HCT116 (cell line): Measurements from ENCODE around the gene DYNC1I1. TPM values are rescaled to one million over a fixed set of nuclear protein-coding genes. Genes with fewer than 3 reads are reported as not detected.

Experiments
- ATAC-seq: fragments of 200-7000 bp; cut with Tn5 transposase; 2 replicates; pipeline ENCODE4 v1.9.1; 2020; ENCODE audit warnings: mild to moderate bottlenecking, moderate library complexity
- BruUV-seq: library from RNA; stranded (reverse); fragments of 400-500 nt; replicated peaks from 2 replicates; lab custom pipeline; 2021; lab: Mats Ljungman, UMichigan
- CTCF ChIA-PET: fragments of 300-600 bp; sonication (Branson Sonifier 250); formaldehyde crosslinking; loops from one replicate; lab custom pipeline; 2021; ENCODE audit warnings: antibody characterized with exemption; lab: Charles Lee
- POLR2A ChIA-PET: fragments of 300-600, 350-600 bp; sonication (Branson Sonifier 250); formaldehyde crosslinking; loops from one replicate; lab custom pipeline; 2021; ENCODE audit warnings: antibody characterized with exemption; lab: Charles Lee
- RAD21 ChIA-PET, 2 experiments: fragments of 300-600 bp; sonication (Branson Sonifier 250); formaldehyde crosslinking; loops; one replicate each; lab custom pipeline; 2023; ENCODE audit warnings: low total read pairs in 2 of 2; ENCODE audit not compliant: uncharacterized antibody in 2 of 2, unreplicated experiment in 2 of 2, low non-redundant PET in 1 of 2; lab: Charles Lee
- DNase-seq: peaks from one replicate; pipeline ENCODE4 v3.0.0-alpha.2; 2010; ENCODE audit warnings: low read depth, low spot score
- H2AFZ ChIP-seq: fragments of 200-600 bp; shearing (Covaris generic), sonication (generic); 2 replicates; pipeline ENCODE4 v1.6.1; 2017; ENCODE audit warnings: low read depth, mixed run types, mixed read lengths, antibody characterized with exemption, low read length; ENCODE audit not compliant: poor library complexity, severe bottlenecking
- H3K27ac ChIP-seq: 2 replicates; pipeline ENCODE4 v1.5.1; 2012; ENCODE audit warnings: low read depth, low read length
- H3K27me3 ChIP-seq: fragments of 200-600 bp; sonication (generic); 2 replicates; pipeline ENCODE4 v1.6.1; 2016; ENCODE audit warnings: mixed run types, low read length, mixed read lengths; ENCODE audit not compliant: insufficient read depth
- H3K36me3 ChIP-seq, 2 experiments: fragments of 200-500 bp in 1 of 2; fragments of 200-600 bp in 1 of 2; sonication (Bioruptor generic) in 1 of 2; sonication (generic) in 1 of 2; 2 replicates each; pipeline versions ENCODE4 v1.5.1 to v1.6.1; 2014 to 2016; ENCODE audit warnings: low read length in 2 of 2, inconsistent platforms in 1 of 2, mixed read lengths in 1 of 2, mixed run types in 1 of 2; ENCODE audit not compliant: insufficient read depth in 2 of 2, control insufficient read depth in 1 of 2
- H3K4me1 ChIP-seq, 2 experiments: fragments of 200-600 bp in 1 of 2; sonication (generic) in 1 of 2; 2 replicates each; pipeline versions ENCODE4 v1.5.1 to v1.6.1; 2012 to 2017; ENCODE audit warnings: low read length in 2 of 2, inconsistent platforms in 1 of 2, mild to moderate bottlenecking in 1 of 2, mixed read lengths in 1 of 2, mixed run types in 1 of 2, moderate library complexity in 1 of 2; ENCODE audit not compliant: insufficient read depth in 2 of 2, control insufficient read depth in 1 of 2
- H3K4me2 ChIP-seq: fragments of 200-600 bp; sonication (generic); 2 replicates; pipeline ENCODE4 v1.6.1; 2017; ENCODE audit warnings: mixed run types, low read length, mixed read lengths
- H3K4me3 ChIP-seq, 2 experiments: fragments of 200-600 bp in 1 of 2; sonication (generic) in 1 of 2; replicated peaks in 1 of 2; 2 replicates each; pipeline ENCODE4 v1.5.1; 2011 to 2016; ENCODE audit warnings: low read length in 2 of 2, control low read depth in 1 of 2, low read depth in 1 of 2, mild to moderate bottlenecking in 1 of 2, mixed read lengths in 1 of 2, mixed run types in 1 of 2
- H3K79me2 ChIP-seq: fragments of 200-600 bp; sonication (generic); 2 replicates; pipeline ENCODE4 v1.6.1; 2017; ENCODE audit warnings: mild to moderate bottlenecking, mixed run types, low read length, moderate library complexity, mixed read lengths; ENCODE audit not compliant: insufficient read depth
- H3K9ac ChIP-seq: fragments of 200-600 bp; sonication (generic); 2 replicates; pipeline ENCODE4 v1.6.1; 2016; ENCODE audit warnings: low read length, mixed read lengths
- H3K9me2 ChIP-seq: fragments of 200-600 bp; sonication (generic), shearing (Covaris generic); 2 replicates; pipeline ENCODE4 v1.6.1; 2017; ENCODE audit warnings: mixed run types, mild to moderate bottlenecking, moderate library complexity; ENCODE audit not compliant: insufficient read depth
- H3K9me3 ChIP-seq, 2 experiments: fragments of 200-500 bp in 1 of 2; fragments of 200-600 bp in 1 of 2; sonication (Bioruptor generic) in 1 of 2; sonication (generic) in 1 of 2; 2 replicates each; pipeline ENCODE4 v1.6.1; 2014 to 2017; ENCODE audit warnings: low read length in 2 of 2, mixed read lengths in 2 of 2, inconsistent platforms in 1 of 2, low read depth in 1 of 2, mild to moderate bottlenecking in 1 of 2, mixed run types in 1 of 2, moderate library complexity in 1 of 2; ENCODE audit not compliant: control insufficient read depth in 1 of 2, insufficient read depth in 1 of 2
- H4K20me1 ChIP-seq: fragments of 200-600 bp; sonication (generic), shearing (Covaris generic); 2 replicates; pipeline ENCODE4 v1.6.1; 2017; ENCODE audit warnings: mixed run types, mild to moderate bottlenecking, moderate library complexity; ENCODE audit not compliant: insufficient read depth
- CBX3 ChIP-seq: IDR thresholded peaks from 2 replicates; pipeline ENCODE4 v1.6.1; 2012; ENCODE audit warnings: low read depth
- CEBPB ChIP-seq: IDR thresholded peaks from 2 replicates; pipeline ENCODE4 v1.6.1; 2012; ENCODE audit warnings: low read depth
- EZH2 ChIP-seq: fragments of 200-600 bp; sonication (generic); IDR thresholded peaks from 2 replicates; pipeline ENCODE4 v1.6.1; 2017; ENCODE audit warnings: antibody characterized with exemption, mixed run types
- JUND ChIP-seq: IDR thresholded peaks from 2 replicates; pipeline ENCODE4 v1.6.1; 2012
- POLR2A ChIP-seq: IDR thresholded peaks from 2 replicates; pipeline ENCODE4 v1.7.0; 2011; ENCODE audit warnings: borderline replicate concordance; ENCODE audit not compliant: insufficient read depth, insufficient read length; ENCODE audit errors: extremely low read depth
- POLR2AphosphoS5 ChIP-seq: IDR thresholded peaks from 2 replicates; pipeline ENCODE4 v1.6.1; 2011; ENCODE audit warnings: mild to moderate bottlenecking, low read depth, low read length, moderate library complexity
- REST ChIP-seq: IDR thresholded peaks from 2 replicates; pipeline ENCODE4 v1.6.1; 2012; ENCODE audit warnings: low read depth
- SP1 ChIP-seq: IDR thresholded peaks from 2 replicates; pipeline ENCODE4 v1.6.1; 2012; ENCODE audit warnings: low read depth
- YY1 ChIP-seq: IDR thresholded peaks from 2 replicates; pipeline ENCODE4 v1.6.1; 2011; ENCODE audit warnings: low read length, low read depth, moderate library complexity, mild to moderate bottlenecking; ENCODE audit not compliant: insufficient replicate concordance; ENCODE audit errors: extremely low read depth
- ZFX ChIP-seq: fragments of 450-650 bp; IDR thresholded peaks from 2 replicates; pipeline ENCODE4 v1.6.1; 2017
- intact Hi-C: fragments of 100-400 bp; cut with micrococcal nuclease; formaldehyde crosslinking; loops from 2 replicates; pipeline ENCODE4 v1.10.0; 2022
- total RNA-seq: library from RNA; stranded (reverse); gene quantifications from one replicate; pipeline ENCODE4 v1.2.1, GENCODE V29; 2021; ENCODE audit not compliant: unreplicated experiment

DYNC1I1 gene
- total RNA-seq, 1 experiment from 2014 or later, result not detected

- CTCF ChIA-PET, result no interaction called here
- no peak for ATAC-seq
- Histone ChIP-seq H3K9me2 (no peaks in the 10 kb centered on the region), H3K9me3 (no peaks in the 10 kb centered on the region), H3K9ac (no peak overlapping the region), H3K36me3 (no peaks in the 10 kb centered on the region), H3K4me1 (no peaks in the 10 kb centered on the region), H4K20me1 (no peaks in the 10 kb centered on the region), H3K27ac (no peak overlapping the region), H2AFZ (no peak overlapping the region), H3K4me3 (no peak overlapping the region), H3K79me2 (no peaks in the 10 kb centered on the region), H3K27me3 (no peaks in the 10 kb centered on the region)
- BruUV-seq, result no TSS peak
- RAD21 ChIA-PET, result no interaction called here
- POLR2A ChIA-PET, result no interaction called here
- intact Hi-C loops, result no loop called here
- no peak for DNase-seq
- no peak for TF ChIP-seq SP1
- no peak for TF ChIP-seq CEBPB
- TF ChIP-seq REST, result no peak
- TF ChIP-seq CBX3, result no peak
- no peak for TF ChIP-seq JUND
- no peak for TF ChIP-seq YY1
- no peak for TF ChIP-seq POLR2AphosphoS5
- no peak for TF ChIP-seq POLR2A
- no peak for TF ChIP-seq EZH2
- no peak for TF ChIP-seq ZFX
- TF ChIP-seq, all 23 proteins: peak for 0
- H3K4me2 ChIP-seq, result no peak overlapping the region
Measured at GRCh38 chr7:96120445-96121225, 348.3 kb downstream of the DYNC1I1 start.
